T1000 (cell line): ENCODE results near the gene TNNC1.
A peak's percentile ranks its signal among the peaks of the same experiment; 100 is the strongest.

Source experiments
- DNase-seq: peaks from one replicate; lab custom pipeline; 2025; ENCODE audit warnings: mixed read lengths; lab: John Stamatoyannopoulos, UW

Gene TNNC1

GRCh38 chr3:52484680-52485461 is 31.0 kb upstream of the TNNC1 start:
- DNase-seq: no peak

GRCh38 chr3:52483577-52484381 is 29.9 kb upstream of the TNNC1 start:
- DNase-seq: no peak

GRCh38 chr3:52483081-52483480 is 29.2 kb upstream of the TNNC1 start:
- no peak for DNase-seq

- no peak for DNase-seq
Observed at GRCh38 chr3:52481819-52482521, 28.1 kb upstream of the TNNC1 start.

GRCh38 chr3:52480768-52481715 is 27.2 kb upstream of the TNNC1 start:
- no peak for DNase-seq

GRCh38 chr3:52479877-52480575 is 26.2 kb upstream of the TNNC1 start:
- no peak for DNase-seq

GRCh38 chr3:52479037-52479876 is 25.4 kb upstream of the TNNC1 start:
- DNase-seq: no peak

GRCh38 chr3:52477796-52478095 is 23.9 kb upstream of the TNNC1 start:
- DNase-seq: no peak

GRCh38 chr3:52477076-52477795 is 23.4 kb upstream of the TNNC1 start:
- DNase-seq: no peak

- no peak for DNase-seq
Observed at GRCh38 chr3:52473026-52473425, 19.2 kb upstream of the TNNC1 start.

- DNase-seq: no peak
Observed at GRCh38 chr3:52472239-52473000, 18.6 kb upstream of the TNNC1 start.

- peak; percentile 16 for DNase-seq
Observed at GRCh38 chr3:52471371-52472238, 17.8 kb upstream of the TNNC1 start.

- DNase-seq: no peak
Observed at GRCh38 chr3:52470920-52471319, 17.1 kb upstream of the TNNC1 start.

- no peak for DNase-seq
Observed at GRCh38 chr3:52469001-52469400, 15.2 kb upstream of the TNNC1 start.

- DNase-seq: no peak
Observed at GRCh38 chr3:52468336-52468735, 14.5 kb upstream of the TNNC1 start.

GRCh38 chr3:52463416-52463815 is 9.6 kb upstream of the TNNC1 start:
- no peak for DNase-seq

- DNase-seq: no peak
Observed at GRCh38 chr3:52461874-52462273, 8.0 kb upstream of the TNNC1 start.
